Lower leg skin (tissue), 4 donors: ENCODE data around the gene KIAA0825. TPM values are rescaled to one million over a fixed set of nuclear protein-coding genes. Genes with fewer than 3 reads are reported as not detected.

Experiments
- DNase-seq, 2 donors: peaks; one replicate each; pipeline ENCODE4 v3.0.0-alpha.2; 2019; ENCODE audit warnings: low spot score in 2 of 2
- H3K4me3 ChIP-seq: fragments of 200-600 bp; sonication (generic); 2 replicates; pipeline ENCODE4 v1.5.1; 2017; ENCODE audit warnings: mild to moderate bottlenecking, low read depth; ENCODE audit not compliant: poor library complexity, severe bottlenecking
- CTCF ChIP-seq, 3 donors: fragments of 450-650 bp; IDR thresholded peaks; one replicate each; pipeline ENCODE4 v1.5.1; 2016; ENCODE audit warnings: antibody characterized with exemption in 3 of 3, mild to moderate bottlenecking in 3 of 3, moderate library complexity in 2 of 3
- POLR2A ChIP-seq, 2 donors: fragments of 450-650 bp; IDR thresholded peaks; one replicate each; pipeline ENCODE4 v1.6.1; 2016 to 2017; ENCODE audit warnings: antibody characterized with exemption in 2 of 2, mild to moderate bottlenecking in 1 of 2, moderate library complexity in 1 of 2
- WGBS, 2 donors: methylation state at CpG; one replicate each; pipeline ENCODE4 v1.1.5; 2018; 5-methylcytosine and 5-hydroxymethylcytosine counted together
- intact Hi-C: fragments of 100-400 bp; cut with DNase I; formaldehyde crosslinking; loops from one replicate; pipeline ENCODE4 v1.15.0; 2023; ENCODE audit warnings: low total_unique reads
- total RNA-seq, 4 donors: library from RNA; depleted of rRNA; stranded (reverse); fragments of >200 nt; gene quantifications; one replicate each; pipeline ENCODE4 v1.1.0, GENCODE V29; 2016

The KIAA0825 gene
- total RNA-seq, 4 donors from 2014 or later: 1.6 to 3.4 (median 2.5) TPM

DNA sequence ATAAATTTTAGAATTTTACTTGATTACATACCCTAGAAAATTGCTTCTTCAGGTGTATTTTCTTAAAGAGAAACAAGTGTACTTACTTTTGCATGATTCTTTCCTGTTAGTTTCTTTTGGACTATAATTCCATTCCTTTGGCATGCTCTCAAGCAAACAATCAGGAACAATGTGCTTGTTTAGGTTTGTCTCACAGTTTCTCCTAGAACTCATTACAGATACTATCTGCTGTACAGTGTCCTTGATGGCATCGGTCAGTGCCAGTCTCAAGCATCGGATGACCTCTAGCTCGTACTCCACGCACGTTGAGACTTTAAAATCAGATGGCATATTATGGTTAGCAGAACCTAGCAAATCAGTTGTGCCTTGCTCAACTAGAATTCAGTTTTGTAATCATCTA is 214.9 kb downstream of the KIAA0825 start:
- H3K4me3 ChIP-seq: no peak overlapping the region
- WGBS, 2 donors: 94 to 96% methylated on average over 5 of the region's 5 CpGs
- TF ChIP-seq CTCF (IDR thresholded peaks at IDR 0.05): no peak
- no peak for TF ChIP-seq POLR2A (IDR thresholded peaks at IDR 0.05)
- intact Hi-C loops: no loop called here
- DNase-seq: no peak

GRCh38 chr5:94402096-94402495 is 216.3 kb downstream of the KIAA0825 start:
- no peak for TF ChIP-seq CTCF (IDR thresholded peaks at IDR 0.05)
- intact Hi-C loops: no loop called here
- no peak overlapping the region for H3K4me3 ChIP-seq
- WGBS, 2 donors: 87 to 90% methylated on average over 3 of the region's 3 CpGs
- no peak for DNase-seq

- TF ChIP-seq CTCF (IDR thresholded peaks at IDR 0.05) (no peak), POLR2A (IDR thresholded peaks at IDR 0.05) (no peak)
- DNase-seq: no peak
- intact Hi-C loops: no loop called here
Observed at GRCh38 chr5:94397508-94397907, 220.9 kb downstream of the KIAA0825 start.

GRCh38 chr5:94396687-94397086 is 221.7 kb downstream of the KIAA0825 start:
- intact Hi-C loops: no loop called here
- H3K4me3 ChIP-seq: no peak overlapping the region
- TF ChIP-seq CTCF (IDR thresholded peaks at IDR 0.05) (no peak), POLR2A (IDR thresholded peaks at IDR 0.05) (no peak)
- no peak for DNase-seq

More at GRCh38 chr5:94397508-94397907, 220.9 kb downstream of the KIAA0825 start:
- no peak overlapping the region for H3K4me3 ChIP-seq

DNA sequence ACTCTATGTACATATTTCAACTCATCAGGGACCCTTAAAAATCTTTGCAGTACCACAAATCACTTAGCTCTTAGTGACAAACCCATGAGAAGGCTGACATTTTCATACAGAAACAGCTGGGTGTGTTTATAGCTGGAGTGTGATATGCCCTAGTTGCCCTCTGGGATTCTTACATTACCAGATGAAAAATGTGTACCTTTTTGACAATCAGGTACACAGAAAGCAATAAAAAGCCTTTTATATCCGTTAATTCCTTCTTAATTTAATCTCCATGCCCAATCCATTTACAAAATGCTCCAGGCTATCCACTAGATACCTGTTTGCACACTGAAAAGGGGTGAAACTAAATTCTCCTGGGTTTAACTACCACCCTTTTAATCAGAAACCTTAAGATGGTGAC is 222.9 kb downstream of the KIAA0825 start:
- 53 to 70% methylated on average over 1 of the region's 1 CpG for WGBS, 2 donors

More for the DNA sequence above, 222.9 kb downstream of the KIAA0825 start:
- intact Hi-C loops: no loop called here
- TF ChIP-seq CTCF (IDR thresholded peaks at IDR 0.05) (no peak), POLR2A (IDR thresholded peaks at IDR 0.05) (no peak)
- DNase-seq: no peak
- H3K4me3 ChIP-seq: no peak overlapping the region
